GM23338 (cell line): Measurements from ENCODE around the gene TBRG4.

Source experiments
- CTCF ChIP-seq, 2 experiments: fragments of 200-600 bp in 1 of 2; sonication (generic) in 1 of 2; conservative IDR thresholded peaks; 2 replicates each; pipeline versions ENCODE4 v1.5.1 to v1.6.1; 2016 to 2017; ENCODE audit warnings: antibody characterized with exemption in 2 of 2, low read depth in 2 of 2, mild to moderate bottlenecking in 2 of 2, moderate library complexity in 1 of 2
- EZH2 ChIP-seq: fragments of 200-600 bp; sonication (generic); IDR thresholded peaks from one replicate; pipeline ENCODE4 v1.8.0; 2017; ENCODE audit warnings: antibody characterized with exemption, mild to moderate bottlenecking, low read depth; ENCODE audit not compliant: unreplicated experiment
- POLR2AphosphoS5 ChIP-seq: IDR thresholded peaks from 2 replicates; pipeline ENCODE4 v1.6.1; 2016; ENCODE audit warnings: antibody characterized with exemption, low read depth
- TF ChIP-seq, protein P1 (sequence below): IDR thresholded peaks from one replicate; pipeline ENCODE4 v1.6.1; 2018; ENCODE audit warnings: antibody characterized with exemption; ENCODE audit not compliant: unreplicated experiment

DNA sequence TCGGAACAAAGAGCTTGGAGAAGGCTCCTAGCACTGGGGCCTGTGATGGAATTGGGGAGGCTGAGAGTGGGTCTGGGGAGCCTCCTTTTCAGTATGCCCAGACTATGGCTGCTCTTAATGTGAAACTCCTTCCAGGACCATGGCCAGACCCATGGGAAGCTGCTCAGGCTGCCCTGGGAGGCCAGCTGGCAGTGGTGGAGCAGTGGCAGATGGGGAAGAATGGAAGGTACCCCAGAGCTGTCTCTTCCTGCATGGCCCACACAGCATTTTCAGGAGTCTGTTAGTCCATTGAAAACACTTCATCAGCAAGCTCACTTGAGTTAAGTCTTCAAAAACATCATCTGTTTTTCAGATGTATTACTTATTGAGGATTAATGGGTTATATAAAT lies 41.2 kb downstream of the TBRG4 start:
- no peak for TF ChIP-seq CTCF (conservative IDR thresholded peaks at IDR 0.05; ENCODE audit: low read depth in 2 of 2)
- no peak for TF ChIP-seq POLR2AphosphoS5
- TF ChIP-seq EZH2, result no peak
- TF ChIP-seq, protein P1, sequence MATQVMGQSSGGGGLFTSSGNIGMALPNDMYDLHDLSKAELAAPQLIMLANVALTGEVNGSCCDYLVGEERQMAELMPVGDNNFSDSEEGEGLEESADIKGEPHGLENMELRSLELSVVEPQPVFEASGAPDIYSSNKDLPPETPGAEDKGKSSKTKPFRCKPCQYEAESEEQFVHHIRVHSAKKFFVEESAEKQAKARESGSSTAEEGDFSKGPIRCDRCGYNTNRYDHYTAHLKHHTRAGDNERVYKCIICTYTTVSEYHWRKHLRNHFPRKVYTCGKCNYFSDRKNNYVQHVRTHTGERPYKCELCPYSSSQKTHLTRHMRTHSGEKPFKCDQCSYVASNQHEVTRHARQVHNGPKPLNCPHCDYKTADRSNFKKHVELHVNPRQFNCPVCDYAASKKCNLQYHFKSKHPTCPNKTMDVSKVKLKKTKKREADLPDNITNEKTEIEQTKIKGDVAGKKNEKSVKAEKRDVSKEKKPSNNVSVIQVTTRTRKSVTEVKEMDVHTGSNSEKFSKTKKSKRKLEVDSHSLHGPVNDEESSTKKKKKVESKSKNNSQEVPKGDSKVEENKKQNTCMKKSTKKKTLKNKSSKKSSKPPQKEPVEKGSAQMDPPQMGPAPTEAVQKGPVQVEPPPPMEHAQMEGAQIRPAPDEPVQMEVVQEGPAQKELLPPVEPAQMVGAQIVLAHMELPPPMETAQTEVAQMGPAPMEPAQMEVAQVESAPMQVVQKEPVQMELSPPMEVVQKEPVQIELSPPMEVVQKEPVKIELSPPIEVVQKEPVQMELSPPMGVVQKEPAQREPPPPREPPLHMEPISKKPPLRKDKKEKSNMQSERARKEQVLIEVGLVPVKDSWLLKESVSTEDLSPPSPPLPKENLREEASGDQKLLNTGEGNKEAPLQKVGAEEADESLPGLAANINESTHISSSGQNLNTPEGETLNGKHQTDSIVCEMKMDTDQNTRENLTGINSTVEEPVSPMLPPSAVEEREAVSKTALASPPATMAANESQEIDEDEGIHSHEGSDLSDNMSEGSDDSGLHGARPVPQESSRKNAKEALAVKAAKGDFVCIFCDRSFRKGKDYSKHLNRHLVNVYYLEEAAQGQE, result no peak
